Heart left ventricle (tissue), 13 donors: ENCODE results near the gene LRGUK.

Experiments used
- CTCF ChIP-seq, 12 donors: fragments of 200-600 bp; sonication (generic) in 4 of 12; IDR thresholded peaks; one replicate each; pipeline versions ENCODE4 v1.5.0 to v1.8.0; 2018 to 2022; ENCODE audit warnings: antibody characterized with exemption in 12 of 12, mild to moderate bottlenecking in 5 of 12
- POLR2A ChIP-seq, 2 donors: fragments of 450-650 bp; IDR thresholded peaks; one replicate each; pipeline ENCODE4 v1.6.1; 2017; ENCODE audit warnings: antibody characterized with exemption in 2 of 2, mild to moderate bottlenecking in 2 of 2, moderate library complexity in 2 of 2
- donor health status: ischemic (EF 13 %, LVEDD 7.1; RV severe dilation, severe dysfunction).
- donor health status: DM: no; HTN: yes; CAD: no.
- donor health status: DM: no; HTN: no; CAD: no.
- donor health status: ischemic (EF 25% LVEDD 6.9; RV normal size, moderate dysfunction).
- donor health status: ischemic (EF 25% LVEDD 5.7; RV mildly dilated, moderate dysfunction).
- donor health status: ischemic (EF 35%, LVEDD 5.7; RV mildly dilated, moderate dysfunction).
- donor health status: nonischemic (EF 11% LVEDD 7.7; RV severe dilation, severe dysfunction).
- donor health status: DM: yes; HTN: yes; CAD: no.
- donor health status: PGD.
- donor health status: ischemic (EF 29% LVEDD 5.4; RV normal size, mild dysfunction).
- donor health status: nonischemic (EF 23%, LVEDD 6.1; RV moderate dilation, normal function).

- no peak for TF ChIP-seq CTCF (IDR thresholded peaks at IDR 0.05)
- no peak for TF ChIP-seq POLR2A (IDR thresholded peaks at IDR 0.05)
These were observed 68.1 kb downstream of the LRGUK start for GRCh38 chr7:134195252-134195651.
